H1 (cell line): Measurements from ENCODE around the gene SCYGR1. TPM values are rescaled to one million over a fixed set of nuclear protein-coding genes. Genes with fewer than 3 reads are reported as not detected.

Experiments used
- CTCF ChIA-PET: fragments of 300-600 bp; sonication (Branson Sonifier 250); formaldehyde crosslinking; loops from one replicate; lab custom pipeline; 2021; ENCODE audit not compliant: partially characterized antibody; lab: Charles Lee
- POLR2A ChIA-PET: fragments of 300-600 bp; sonication (Branson Sonifier 250); formaldehyde crosslinking; loops from one replicate; lab custom pipeline; 2021; ENCODE audit warnings: inconsistent platforms; ENCODE audit not compliant: partially characterized antibody; lab: Charles Lee
- DNase-seq, 2 experiments: peaks; one replicate each; pipeline versions ENCODE4 v3.0.0 to v3.0.0-alpha.2; 2010 to 2022; ENCODE audit warnings: low spot score in 2 of 2, low read depth in 1 of 2, mixed read lengths in 1 of 2
- FAIRE-seq: peaks from 2 replicates; lab custom pipeline; 2011; peaks lifted over from hg19 to GRCh38; lab: Jason Lieb, UNC
- H2AFZ ChIP-seq: 2 replicates; pipeline ENCODE4 v1.8.1; 2012; ENCODE audit warnings: low read length, inconsistent platforms
- H2AK5ac ChIP-seq: 2 replicates; pipeline ENCODE4 v1.6.1; 2013; ENCODE audit warnings: low read depth, low read length
- H2BK120ac ChIP-seq: replicated peaks from 2 replicates; pipeline ENCODE3; 2013; ENCODE audit warnings: low read depth, low read length, inconsistent platforms
- H2BK12ac ChIP-seq: 2 replicates; pipeline ENCODE4 v1.6.1; 2013; ENCODE audit warnings: low read depth, low read length
- H2BK15ac ChIP-seq: 2 replicates; pipeline ENCODE4 v1.6.1; 2013; ENCODE audit warnings: low read length
- H2BK20ac ChIP-seq: 2 replicates; pipeline ENCODE4 v1.6.1; 2013; ENCODE audit warnings: low read length
- H2BK5ac ChIP-seq: 2 replicates; pipeline ENCODE4 v1.6.1; 2013; ENCODE audit warnings: low read depth, low read length
- H3K14ac ChIP-seq: 2 replicates; pipeline ENCODE4 v1.6.1; 2013; ENCODE audit warnings: inconsistent platforms; ENCODE audit not compliant: insufficient read length
- H3K18ac ChIP-seq: 2 replicates; pipeline ENCODE4 v1.6.1; 2013; ENCODE audit warnings: low read length; ENCODE audit errors: extremely low read depth
- H3K23ac ChIP-seq: 2 replicates; pipeline ENCODE4 v1.6.1; 2013; ENCODE audit warnings: inconsistent platforms; ENCODE audit not compliant: insufficient read length
- H3K23me2 ChIP-seq: 2 replicates; pipeline ENCODE4 v1.6.1; 2013; ENCODE audit warnings: low read depth, low read length
- H3K27ac ChIP-seq: 2 replicates; pipeline ENCODE4 v1.6.1; 2011; ENCODE audit warnings: low read depth, low read length, inconsistent platforms
- H3K27me3 ChIP-seq, 4 experiments: replicated peaks in 1 of 4; 1 replicate in 1 of 4; 2 replicates in 3 of 4; pipeline versions ENCODE4 v1.6.1 to v1.8.1; 2011 to 2013; ENCODE audit warnings: low read length in 3 of 4, mild to moderate bottlenecking in 3 of 4, inconsistent platforms in 2 of 4, mixed read lengths in 2 of 4, moderate library complexity in 1 of 4; ENCODE audit not compliant: control insufficient read depth in 3 of 4, insufficient read depth in 3 of 4; ENCODE audit errors: extremely low read depth in 1 of 4
- H3K36me3 ChIP-seq, 4 experiments: 2 replicates each; pipeline versions ENCODE4 v1.6.1 to v1.8.1; 2011 to 2013; ENCODE audit warnings: mild to moderate bottlenecking in 4 of 4, low read length in 3 of 4, moderate library complexity in 2 of 4, control low read depth in 1 of 4, inconsistent platforms in 1 of 4; ENCODE audit not compliant: insufficient read depth in 4 of 4, control insufficient read depth in 2 of 4
- H3K4ac ChIP-seq: replicated peaks from 2 replicates; pipeline ENCODE3; 2013; ENCODE audit warnings: low read length, low read depth, mixed read lengths, inconsistent platforms; ENCODE audit not compliant: insufficient read length
- H3K4me1 ChIP-seq, 4 experiments: replicated peaks in 1 of 4; 1 replicate in 1 of 4; 2 replicates in 3 of 4; pipeline versions ENCODE4 v1.6.1 to v1.8.1; 2011 to 2013; ENCODE audit warnings: low read length in 3 of 4, inconsistent platforms in 2 of 4, mixed read lengths in 1 of 4; ENCODE audit not compliant: insufficient read depth in 4 of 4, control insufficient read depth in 3 of 4
- H3K4me2 ChIP-seq, 2 experiments: 2 replicates each; pipeline versions ENCODE4 v1.6.1 to v1.8.1; 2011 to 2013; ENCODE audit warnings: low read depth in 2 of 2, low read length in 2 of 2, control low read depth in 1 of 2, inconsistent platforms in 1 of 2, mild to moderate bottlenecking in 1 of 2; ENCODE audit not compliant: insufficient read depth in 1 of 2
- H3K4me3 ChIP-seq, 4 experiments: fragments of 200-600, 300-600 bp in 1 of 4; sonication (generic), shearing (Covaris generic), sonication (Bioruptor Twin) in 1 of 4; 2 replicates each; pipeline versions ENCODE4 v1.5.1 to v1.8.1; 2011 to 2016; ENCODE audit warnings: low read length in 4 of 4, low read depth in 3 of 4, control low read depth in 2 of 4, inconsistent platforms in 2 of 4, mild to moderate bottlenecking in 2 of 4, mixed read lengths in 1 of 4, moderate library complexity in 1 of 4; ENCODE audit not compliant: insufficient read depth in 2 of 4; ENCODE audit errors: extremely low read depth in 1 of 4
- H3K56ac ChIP-seq: replicated peaks from 2 replicates; pipeline ENCODE3; 2013; ENCODE audit warnings: low read depth, mild to moderate bottlenecking, mixed read lengths, low read length, inconsistent platforms; ENCODE audit not compliant: insufficient read length
- H3K79me1 ChIP-seq: 2 replicates; pipeline ENCODE4 v1.6.1; 2013; ENCODE audit warnings: low read depth, low read length, control low read depth
- H3K79me2 ChIP-seq, 2 experiments: 2 replicates each; pipeline versions ENCODE4 v1.6.1 to v1.8.1; 2012 to 2013; ENCODE audit warnings: low read length in 2 of 2, mild to moderate bottlenecking in 2 of 2, inconsistent platforms in 1 of 2; ENCODE audit not compliant: insufficient read depth in 2 of 2, control insufficient read depth in 1 of 2
- H3K9ac ChIP-seq, 4 experiments: replicated peaks in 1 of 4; 1 replicate in 1 of 4; 2 replicates in 3 of 4; pipeline versions ENCODE4 v1.6.1 to v1.8.1; 2011 to 2013; ENCODE audit warnings: low read depth in 3 of 4, low read length in 3 of 4, control low read depth in 2 of 4, mild to moderate bottlenecking in 2 of 4, moderate library complexity in 2 of 4, inconsistent platforms in 1 of 4; ENCODE audit errors: extremely low read depth in 1 of 4
- H3K9me3 ChIP-seq, 2 experiments: 2 replicates each; pipeline versions ENCODE4 v1.6.1 to v1.8.1; 2012 to 2013; ENCODE audit warnings: mild to moderate bottlenecking in 2 of 2, moderate library complexity in 2 of 2, control low read depth in 1 of 2, inconsistent platforms in 1 of 2, low read depth in 1 of 2, low read length in 1 of 2, mixed read lengths in 1 of 2; ENCODE audit not compliant: insufficient read depth in 2 of 2
- H4K20me1 ChIP-seq, 2 experiments: replicated peaks in 1 of 2; 2 replicates each; pipeline versions ENCODE3 to v1.8.1; 2011 to 2013; ENCODE audit warnings: inconsistent platforms in 2 of 2, low read length in 2 of 2, mild to moderate bottlenecking in 1 of 2; ENCODE audit not compliant: insufficient read depth in 2 of 2, control insufficient read depth in 1 of 2
- H4K5ac ChIP-seq: 2 replicates; pipeline ENCODE4 v1.6.1; 2013; ENCODE audit warnings: low read length, low read depth, mixed read lengths, inconsistent platforms; ENCODE audit not compliant: insufficient read length
- H4K8ac ChIP-seq: 2 replicates; pipeline ENCODE4 v1.8.0; 2013; ENCODE audit warnings: mild to moderate bottlenecking, moderate library complexity, low read length, inconsistent platforms; ENCODE audit not compliant: insufficient read depth; ENCODE audit errors: extremely low read depth
- H4K91ac ChIP-seq: replicated peaks from 2 replicates; pipeline ENCODE3; 2013; ENCODE audit warnings: low read length, mixed read lengths, inconsistent platforms; ENCODE audit not compliant: insufficient read length
- ASH2L ChIP-seq: fragments of 200-600, 300-600 bp; sonication (generic); IDR thresholded peaks from one replicate; pipeline ENCODE4 v1.7.1; 2017; ENCODE audit warnings: low read length
- WGBS, 2 experiments: shearing (Covaris generic) in 1 of 2; methylation state at CpG; one replicate each; pipeline versions ENCODE4 v1.1.6 to v1.1.7; 2013 to 2015; ENCODE audit warnings: low lambda C conversion rate in 2 of 2, mixed read lengths in 2 of 2, inconsistent platforms in 1 of 2, low coverage in 1 of 2, missing lambda C conversion rate in 1 of 2; ENCODE audit not compliant: insufficient replicate concordance in 2 of 2, insufficient coverage in 1 of 2, insufficient read length in 1 of 2; ENCODE audit errors: extremely low coverage in 1 of 2, missing lambda C conversion rate in 1 of 2; 5-methylcytosine and 5-hydroxymethylcytosine counted together
- polyA plus RNA-seq, 7 experiments: library from polyadenylated mRNA; depleted of rRNA in 3 of 7; stranded (reverse) in 5 of 7; unstranded in 2 of 7; fragments of >200 nt in 5 of 7; fragments of 200-250 nt in 2 of 7; gene quantifications; 1 replicate in 5 of 7; 2 replicates in 1 of 7; 4 replicates in 1 of 7; pipeline versions ENCODE4 v1.2.1 to v1.2.3, GENCODE V29; 2011 to 2013; ENCODE audit warnings: missing spikeins in 2 of 7, mixed read lengths in 2 of 7
- total RNA-seq: library from RNA; stranded (reverse); fragmentation: NEBNext Ultra II Directional; extraction: Animal tissue kit (Norgen Biotek cat#: 25700); gene quantifications from 2 replicates; pipeline ENCODE4 v1.2.1, GENCODE V29; 2021
- TF ChIP-seq, protein P1 (sequence below): IDR thresholded peaks from 2 replicates; pipeline ENCODE4 v1.6.1; 2011; ENCODE audit warnings: low read depth, mild to moderate bottlenecking, low read length; ENCODE audit not compliant: insufficient read depth

The SCYGR1 gene
- total and polyA plus RNA-seq, 2 of the 8 experiments (the other 6 are each of a cell fraction or from before 2014, with no cell fraction given), result not detected

DNA sequence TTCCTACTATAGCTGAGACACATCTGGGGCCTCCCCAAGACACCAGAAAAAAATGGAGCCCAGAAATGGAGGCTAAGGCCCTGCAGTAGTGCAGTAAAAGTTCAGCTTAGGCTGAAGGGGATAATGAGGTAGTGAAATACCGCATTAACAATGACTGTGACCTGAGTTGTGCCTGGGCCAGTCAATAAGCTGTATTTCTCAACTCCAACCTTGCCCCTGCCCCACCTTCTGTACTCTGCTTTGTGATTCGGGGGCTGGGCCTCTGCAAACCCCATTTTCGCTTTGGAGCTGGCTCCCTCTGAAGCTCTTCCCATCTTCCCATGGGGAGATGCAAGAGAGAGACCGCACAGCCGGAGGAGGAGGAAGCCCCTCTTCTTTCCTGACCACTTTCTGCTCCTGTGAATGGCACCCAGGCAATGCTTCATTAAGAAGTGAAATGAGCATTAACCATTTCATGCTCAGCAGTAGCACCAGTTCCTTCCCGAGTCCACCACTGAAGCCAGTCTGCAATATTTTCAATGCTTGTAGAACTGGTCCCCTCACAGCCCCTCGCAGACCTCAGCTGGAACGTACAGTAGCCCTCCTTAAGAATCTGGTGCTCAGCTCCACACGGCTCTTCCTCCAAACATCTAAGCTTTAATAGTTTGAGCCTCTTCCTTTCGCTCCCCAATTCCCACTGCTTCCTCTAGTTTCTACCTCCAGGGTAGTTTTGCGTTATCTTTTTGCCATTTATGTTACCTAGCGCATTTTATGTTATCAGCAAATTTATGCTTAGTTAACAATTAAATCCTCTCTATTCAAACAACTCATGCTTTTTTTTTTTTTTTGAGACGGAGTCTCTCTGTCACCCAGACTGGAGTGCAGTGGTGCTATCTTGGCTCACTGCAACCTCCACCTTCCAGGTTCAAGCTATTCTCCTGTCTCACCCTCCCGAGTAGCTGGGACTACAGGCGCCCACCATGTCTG lies 32.6 kb upstream of the SCYGR1 start:
- Histone ChIP-seq H3K79me1 (no peaks in the 10 kb centered on the region), H3K79me2 (no peaks in the 10 kb centered on the region), H3K4me3 (no peak overlapping the region), H2BK20ac (no peak overlapping the region), H3K9ac (no peak overlapping the region), H3K23me2 (no peaks in the 10 kb centered on the region), H3K4me2 (no peak overlapping the region), H2AK5ac (no peak overlapping the region), H3K14ac (no peak overlapping the region), H3K23ac (no peak overlapping the region), H2BK120ac (no peak overlapping the region), H2BK5ac (no peak overlapping the region), H3K9me3 (no peaks in the 10 kb centered on the region), H4K91ac (no peak overlapping the region), H3K27me3 (no peaks in the 10 kb centered on the region), H3K27ac (no peak overlapping the region), H4K5ac (no peak overlapping the region), H3K4ac (no peak overlapping the region), H3K4me1 (no peaks in the 10 kb centered on the region), H4K20me1 (no peaks in the 10 kb centered on the region), H3K36me3 (no peaks in the 10 kb centered on the region), H2BK15ac (no peak overlapping the region), H2AFZ (no peak overlapping the region; the same call in 1 of the 2 replicates), H4K8ac (no peak overlapping the region), H2BK12ac (no peak overlapping the region), H3K18ac (no peak overlapping the region), H3K56ac (no peak overlapping the region)
- ChIA-PET CTCF (interaction anchor here (0.8 to 1.0 kb wide), 2 partner anchors 42 to 43 kb away, joined by 3 read pairs; no protein-coding TSS in a partner anchor), POLR2A (no interaction called here)
- FAIRE-seq, result no peak
- DNase-seq, result no peak
- WGBS, 2 experiments, result 93% methylated on average over 12 of the region's 15 CpGs; no CpG with 5 or more reads in 1 of the 2 experiments
- no peak for TF ChIP-seq ASH2L
- TF ChIP-seq, protein P1, sequence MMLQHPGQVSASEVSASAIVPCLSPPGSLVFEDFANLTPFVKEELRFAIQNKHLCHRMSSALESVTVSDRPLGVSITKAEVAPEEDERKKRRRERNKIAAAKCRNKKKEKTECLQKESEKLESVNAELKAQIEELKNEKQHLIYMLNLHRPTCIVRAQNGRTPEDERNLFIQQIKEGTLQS, result no peak
